Measurements from ENCODE around the gene KRTAP4-11. TPM values are rescaled to one million over a fixed set of nuclear protein-coding genes. Genes with fewer than 3 reads are reported as not detected.
"Not testable (repeated sequence)": the region's sequence is repeated elsewhere in the genome, so short reads cannot be mapped to it uniquely, and the experiment has no call there.

The KRTAP4-11 gene
- total RNA-seq, 2 experiments from 2014 or later: not detected

DNA sequence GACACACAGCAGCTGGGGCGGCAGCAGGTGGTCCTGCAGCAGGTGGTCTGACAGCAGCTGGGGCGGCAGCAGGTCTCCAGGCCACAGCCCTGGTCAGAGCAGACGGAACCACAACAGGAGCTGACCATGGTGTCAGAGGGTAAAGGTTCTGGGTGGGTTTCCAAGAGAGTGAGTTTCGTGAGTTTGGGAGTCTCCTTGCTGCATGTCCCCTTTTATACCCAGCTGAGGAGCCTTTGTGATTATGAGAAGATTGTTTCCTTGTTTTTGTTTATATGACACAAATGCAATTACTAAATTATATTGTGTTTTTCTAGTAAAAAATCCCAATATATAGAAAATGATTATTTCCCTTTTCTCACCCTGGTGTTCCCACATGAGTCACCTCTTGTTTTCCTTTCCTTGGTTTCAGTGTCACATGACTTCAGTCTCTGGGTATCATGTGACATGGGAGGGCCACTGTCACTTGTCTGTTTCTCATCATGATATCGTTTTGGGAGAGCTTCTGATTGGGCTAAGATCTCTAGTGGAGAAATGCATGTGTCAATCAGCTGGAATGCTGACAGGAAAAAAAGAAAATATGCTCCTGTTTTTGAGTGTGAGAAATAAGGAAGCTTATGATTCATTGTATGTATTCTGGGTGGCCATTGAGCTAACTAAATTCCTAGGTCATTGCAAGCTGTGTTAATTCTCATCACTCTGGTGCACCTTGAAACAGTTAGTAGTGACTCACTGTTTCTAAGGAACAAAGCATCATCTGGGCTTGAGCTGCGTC is 22.4 kb upstream of the KRTAP4-11 start, which contains the start of gene KRTAP4-6:
KRTAP4-6 (minus strand) TSS at position 185 of the 772 bp plus-strand sequence; CDS start at position 128, 57 bp downstream.
- intact Hi-C loops (cut with DNase I, micrococcal nuclease): no loop called here
- ATAC-seq (ENCODE audit: poor library complexity) (no peak), DNase-seq (no peak)
- CTCF ChIA-PET: no interaction called here
- POLR2A ChIA-PET: interaction anchor here (0.9 kb wide), 1 partner anchor 10 kb away, joined by 3 read pairs; no protein-coding TSS in a partner anchor
- H3K9me3 Mint-ChIP-seq: peaks cover 19% of the 10 kb centered on the region
- H3K36me3 ChIP-seq (ENCODE audit: insufficient read depth, low read length): no peaks in the 10 kb centered on the region
- H3K4me1 ChIP-seq (ENCODE audit: insufficient read depth, low read length): no peaks in the 10 kb centered on the region
- no peak within 1 kb of the TSS for H3K4me3 Mint-ChIP-seq
- no peak within 1 kb of the TSS for H3K4me3 ChIP-seq (ENCODE audit: low read length)
- TF ChIP-seq, protein P1, sequence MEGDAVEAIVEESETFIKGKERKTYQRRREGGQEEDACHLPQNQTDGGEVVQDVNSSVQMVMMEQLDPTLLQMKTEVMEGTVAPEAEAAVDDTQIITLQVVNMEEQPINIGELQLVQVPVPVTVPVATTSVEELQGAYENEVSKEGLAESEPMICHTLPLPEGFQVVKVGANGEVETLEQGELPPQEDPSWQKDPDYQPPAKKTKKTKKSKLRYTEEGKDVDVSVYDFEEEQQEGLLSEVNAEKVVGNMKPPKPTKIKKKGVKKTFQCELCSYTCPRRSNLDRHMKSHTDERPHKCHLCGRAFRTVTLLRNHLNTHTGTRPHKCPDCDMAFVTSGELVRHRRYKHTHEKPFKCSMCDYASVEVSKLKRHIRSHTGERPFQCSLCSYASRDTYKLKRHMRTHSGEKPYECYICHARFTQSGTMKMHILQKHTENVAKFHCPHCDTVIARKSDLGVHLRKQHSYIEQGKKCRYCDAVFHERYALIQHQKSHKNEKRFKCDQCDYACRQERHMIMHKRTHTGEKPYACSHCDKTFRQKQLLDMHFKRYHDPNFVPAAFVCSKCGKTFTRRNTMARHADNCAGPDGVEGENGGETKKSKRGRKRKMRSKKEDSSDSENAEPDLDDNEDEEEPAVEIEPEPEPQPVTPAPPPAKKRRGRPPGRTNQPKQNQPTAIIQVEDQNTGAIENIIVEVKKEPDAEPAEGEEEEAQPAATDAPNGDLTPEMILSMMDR (IDR thresholded peaks at IDR 0.05): no peak
- H3K27me3 ChIP-seq (ENCODE audit: control insufficient read depth in 1 of 2, insufficient read depth in 2 of 2, low read length in 2 of 2): no peaks in the 10 kb centered on the region
- H3K4me1 Mint-ChIP-seq (ENCODE audit: low read depth): no peaks in the 10 kb centered on the region
- H3K27me3 Mint-ChIP-seq: no peaks in the 10 kb centered on the region
- peaks cover 19% of the 10 kb centered on the region for H3K36me3 Mint-ChIP-seq (ENCODE audit: low read depth)
- H3K27ac Mint-ChIP-seq: no peak within 1 kb of the TSS
- no peak within 1 kb of the TSS for H3K27ac ChIP-seq (ENCODE audit: low read depth in 1 of 2, low read length in 2 of 2)
- peaks cover 14 to 16% of the 10 kb centered on the region in 2 experiments for H3K9me3 ChIP-seq (ENCODE audit: control insufficient read depth in 1 of 2, insufficient read depth in 1 of 2, low read length in 2 of 2)

DNA sequence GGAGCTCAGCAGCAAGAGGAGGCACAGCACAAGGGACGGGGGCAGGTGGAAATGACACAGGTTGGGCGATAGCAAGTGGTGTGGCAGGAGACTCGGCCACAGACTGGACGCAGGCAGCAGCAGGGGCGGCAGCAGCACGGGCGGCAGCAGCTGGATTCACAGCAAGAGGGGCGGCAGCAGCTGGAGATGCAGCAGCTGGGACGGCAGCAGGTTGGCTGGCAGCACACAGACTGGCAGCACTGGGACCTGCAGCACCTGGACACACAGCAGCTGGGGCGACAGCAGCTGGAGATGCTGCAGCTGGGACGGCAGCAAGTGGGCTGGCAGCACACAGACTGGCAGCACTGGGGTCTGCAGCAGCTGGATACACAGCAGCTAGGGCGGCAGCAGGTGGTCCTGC is 21.7 kb upstream of the KRTAP4-11 start:
- H3K4me3 Mint-ChIP-seq; H3K27ac ChIP-seq (ENCODE audit: low read depth in 1 of 2, low read length in 2 of 2); H3K4me1 Mint-ChIP-seq (ENCODE audit: low read depth); H3K36me3 ChIP-seq (ENCODE audit: insufficient read depth, low read length); H3K27me3 ChIP-seq (ENCODE audit: control insufficient read depth in 1 of 2, insufficient read depth in 2 of 2, low read length in 2 of 2); CTCF ChIA-PET; H3K27me3 Mint-ChIP-seq; H3K27ac Mint-ChIP-seq; DNase-seq; H3K4me3 ChIP-seq (ENCODE audit: low read length); H3K4me1 ChIP-seq (ENCODE audit: insufficient read depth, low read length); ATAC-seq (ENCODE audit: poor library complexity): not testable (repeated sequence)
- H3K9me3 Mint-ChIP-seq: peaks cover 19% of the 10 kb centered on the region
- peaks cover 19% of the 10 kb centered on the region for H3K36me3 Mint-ChIP-seq (ENCODE audit: low read depth)
- peaks cover 14 to 16% of the 10 kb centered on the region in 2 experiments for H3K9me3 ChIP-seq (ENCODE audit: control insufficient read depth in 1 of 2, insufficient read depth in 1 of 2, low read length in 2 of 2)
- intact Hi-C loops (cut with DNase I, micrococcal nuclease): loop anchor here in 1 of 2 experiments (5.0 kb wide), 1 partner anchor 43 kb away; the partner anchor contains the start of gene KRTAP4-8
- POLR2A ChIA-PET: interaction anchor here (0.9 kb wide), 1 partner anchor 10 kb away, joined by 3 read pairs; no protein-coding TSS in a partner anchor

DNA sequence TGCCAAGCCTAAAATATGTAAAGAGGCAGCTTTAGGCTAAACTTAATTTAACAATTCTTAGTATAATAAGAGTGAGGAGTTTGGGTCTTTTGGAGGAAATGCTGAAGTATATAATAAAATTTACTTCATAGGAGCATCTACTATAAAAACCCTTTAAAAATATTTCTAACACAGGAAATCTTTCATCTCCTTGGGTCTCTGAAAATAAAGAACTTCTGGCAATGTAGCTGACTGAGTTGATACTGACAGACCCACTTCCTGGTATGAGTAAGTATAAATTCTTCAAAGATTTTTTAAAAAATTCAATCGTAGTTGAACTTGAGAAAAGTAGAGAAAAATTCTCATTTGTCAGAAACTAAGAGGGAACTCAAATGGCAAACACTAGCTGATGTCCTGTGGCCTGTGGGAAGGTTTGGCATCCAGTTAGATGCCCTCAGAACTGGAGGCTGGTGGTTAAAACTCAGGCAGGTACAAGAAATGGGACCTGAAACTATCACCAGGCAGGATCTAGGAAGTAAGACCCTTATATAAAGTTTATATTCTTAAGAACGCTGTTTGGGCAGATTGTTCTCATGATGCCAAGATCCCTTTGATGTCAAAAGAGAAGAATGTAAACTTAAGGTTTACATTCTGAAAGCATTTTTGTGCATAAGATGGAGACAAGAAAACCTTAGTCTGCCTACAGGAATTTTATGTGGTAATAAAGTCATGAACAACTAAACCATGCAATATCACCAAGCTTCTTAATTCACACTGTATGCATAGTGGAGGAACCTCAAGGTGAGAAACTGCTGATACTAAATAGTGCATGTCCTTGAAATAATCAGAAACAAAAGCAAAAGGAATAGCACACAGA is 15.9 kb upstream of the KRTAP4-11 start:
- peak; percentile 34 for ATAC-seq (ENCODE audit: poor library complexity)
- CTCF ChIA-PET: interaction anchor here (0.6 kb wide), 1 partner anchor 1927 kb away, joined by 3 read pairs; no protein-coding TSS in a partner anchor

More for the DNA sequence above, 15.9 kb upstream of the KRTAP4-11 start:
- TF ChIP-seq, protein P1 (IDR thresholded peaks at IDR 0.05): no peak
- Mint-ChIP-seq H3K4me3 (no peak overlapping the region), H3K9me3 (peaks cover 3% of the 10 kb centered on the region), H3K36me3 (ENCODE audit: low read depth) (no peaks in the 10 kb centered on the region), H3K4me1 (ENCODE audit: low read depth) (peaks cover 38% of the 10 kb centered on the region), H3K27ac (peak overlapping the region; percentile 25), H3K27me3 (no peaks in the 10 kb centered on the region)
- intact Hi-C loops (cut with DNase I, micrococcal nuclease): no loop called here
- H3K4me3 ChIP-seq (ENCODE audit: low read length): no peak overlapping the region
- H3K27ac ChIP-seq (ENCODE audit: low read depth in 1 of 2, low read length in 2 of 2): peak overlapping the region in 1 of 2 donors; percentile 39
- no peaks in the 10 kb centered on the region for H3K36me3 ChIP-seq (ENCODE audit: insufficient read depth, low read length)
- POLR2A ChIA-PET: interaction anchor here (1.2 to 1.5 kb wide), 2 partner anchors 174 to 188 kb away, joined by 3 to 7 read pairs; partner anchors contain the start of gene KRTAP16-1
- no peaks in the 10 kb centered on the region for H3K27me3 ChIP-seq (ENCODE audit: control insufficient read depth in 1 of 2, insufficient read depth in 2 of 2, low read length in 2 of 2)
- peak in 2 of 14 experiments; percentile 5 to 15 for DNase-seq
- no peaks in the 10 kb centered on the region for H3K9me3 ChIP-seq (ENCODE audit: control insufficient read depth in 1 of 2, insufficient read depth in 1 of 2, low read length in 2 of 2)
- peaks cover 5% of the 10 kb centered on the region for H3K4me1 ChIP-seq (ENCODE audit: insufficient read depth, low read length)
